KMS-11 (cell line): ENCODE results near the gene CLSTN1.

Experiments used
- H2AFZ ChIP-seq: fragments of 200-600 bp; sonication (generic); 2 replicates; pipeline ENCODE4 v1.6.1; 2016; ENCODE audit warnings: antibody characterized with exemption, mixed run types, low read depth
- H3K27ac ChIP-seq: fragments of 200-600 bp; sonication (generic); 2 replicates; pipeline ENCODE4 v1.6.1; 2016; ENCODE audit warnings: mild to moderate bottlenecking, mixed run types
- H3K27me3 ChIP-seq: fragments of 200-600 bp; sonication (generic); 2 replicates; pipeline ENCODE4 v1.6.1; 2017; ENCODE audit warnings: mild to moderate bottlenecking, low read depth, mixed run types, moderate library complexity; ENCODE audit not compliant: insufficient read depth
- H3K36me3 ChIP-seq: fragments of 200-600 bp; sonication (generic); 2 replicates; pipeline ENCODE4 v1.6.1; 2017; ENCODE audit warnings: mild to moderate bottlenecking, mixed run types; ENCODE audit not compliant: insufficient read depth
- H3K4me1 ChIP-seq: fragments of 200-600 bp; sonication (generic); 2 replicates; pipeline ENCODE4 v1.6.1; 2016; ENCODE audit warnings: mild to moderate bottlenecking, low read depth, mixed run types; ENCODE audit not compliant: poor library complexity, severe bottlenecking
- H3K4me2 ChIP-seq: fragments of 200-600 bp; sonication (generic); 2 replicates; pipeline ENCODE4 v1.7.0; 2016; ENCODE audit warnings: mild to moderate bottlenecking, mixed run types
- H3K4me3 ChIP-seq: fragments of 200-600 bp; sonication (generic); IDR thresholded peaks from 2 replicates; pipeline ENCODE4 v1.6.1; 2017; ENCODE audit warnings: low read depth, low read length, mixed read lengths; ENCODE audit not compliant: insufficient read depth
- H3K79me2 ChIP-seq: fragments of 200-600 bp; sonication (generic); 2 replicates; pipeline ENCODE4 v1.6.1; 2016; ENCODE audit warnings: low read depth, mixed run types; ENCODE audit not compliant: insufficient read depth
- H3K9ac ChIP-seq: fragments of 200-600 bp; sonication (generic); 2 replicates; pipeline ENCODE4 v1.6.1; 2016; ENCODE audit warnings: mild to moderate bottlenecking, mixed run types
- H4K20me1 ChIP-seq: fragments of 200-600 bp; sonication (generic); 2 replicates; pipeline ENCODE4 v1.6.1; 2016; ENCODE audit warnings: mild to moderate bottlenecking, mixed run types; ENCODE audit not compliant: insufficient read depth
- TF ChIP-seq, protein P1 (sequence below): fragments of 200-600 bp; sonication (generic); conservative IDR thresholded peaks from 2 replicates; pipeline ENCODE4 v1.6.1; 2017; ENCODE audit warnings: low read depth, mild to moderate bottlenecking, antibody characterized with exemption, low read length, moderate library complexity, mixed read lengths

CLSTN1 gene

GRCh38 chr1:9840176-9840575, 16.4 kb upstream of the CLSTN1 start:
- Histone ChIP-seq H3K4me3 (no peak overlapping the region), H3K9ac (no peak overlapping the region), H4K20me1 (no peaks in the 10 kb centered on the region), H3K4me2 (no peak overlapping the region), H3K79me2 (no peaks in the 10 kb centered on the region), H3K4me1 (no peaks in the 10 kb centered on the region), H3K27me3 (no peaks in the 10 kb centered on the region; the same call in 1 of the 2 replicates), H3K27ac (no peak overlapping the region), H2AFZ (no peak overlapping the region), H3K36me3 (no peaks in the 10 kb centered on the region)
- TF ChIP-seq, protein P1, sequence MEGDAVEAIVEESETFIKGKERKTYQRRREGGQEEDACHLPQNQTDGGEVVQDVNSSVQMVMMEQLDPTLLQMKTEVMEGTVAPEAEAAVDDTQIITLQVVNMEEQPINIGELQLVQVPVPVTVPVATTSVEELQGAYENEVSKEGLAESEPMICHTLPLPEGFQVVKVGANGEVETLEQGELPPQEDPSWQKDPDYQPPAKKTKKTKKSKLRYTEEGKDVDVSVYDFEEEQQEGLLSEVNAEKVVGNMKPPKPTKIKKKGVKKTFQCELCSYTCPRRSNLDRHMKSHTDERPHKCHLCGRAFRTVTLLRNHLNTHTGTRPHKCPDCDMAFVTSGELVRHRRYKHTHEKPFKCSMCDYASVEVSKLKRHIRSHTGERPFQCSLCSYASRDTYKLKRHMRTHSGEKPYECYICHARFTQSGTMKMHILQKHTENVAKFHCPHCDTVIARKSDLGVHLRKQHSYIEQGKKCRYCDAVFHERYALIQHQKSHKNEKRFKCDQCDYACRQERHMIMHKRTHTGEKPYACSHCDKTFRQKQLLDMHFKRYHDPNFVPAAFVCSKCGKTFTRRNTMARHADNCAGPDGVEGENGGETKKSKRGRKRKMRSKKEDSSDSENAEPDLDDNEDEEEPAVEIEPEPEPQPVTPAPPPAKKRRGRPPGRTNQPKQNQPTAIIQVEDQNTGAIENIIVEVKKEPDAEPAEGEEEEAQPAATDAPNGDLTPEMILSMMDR: no peak

- no peak overlapping the region for H3K4me3 ChIP-seq
- no peak overlapping the region for H3K4me2 ChIP-seq
- H2AFZ ChIP-seq: no peak overlapping the region
These were observed 15.2 kb upstream of the CLSTN1 start for GRCh38 chr1:9838946-9839345.

DNA sequence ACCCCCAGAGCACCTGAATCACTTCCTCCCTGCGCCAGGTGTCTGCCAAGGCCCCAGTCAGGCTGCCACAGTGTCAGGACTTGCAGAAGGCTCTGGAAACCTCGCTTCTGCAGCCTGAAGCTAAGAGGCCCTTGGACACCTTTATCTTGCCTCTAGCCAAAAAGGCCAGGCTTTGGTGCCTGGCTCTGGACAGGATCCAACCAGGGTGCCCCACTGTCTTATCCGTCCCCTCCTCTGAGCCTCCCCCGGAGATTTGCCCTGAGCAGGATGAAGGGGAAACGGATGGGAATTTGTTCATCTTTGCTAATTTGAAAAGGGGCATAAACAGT, 12.8 kb upstream of the CLSTN1 start:
- Histone ChIP-seq H3K4me2 (no peak overlapping the region), H3K27ac (no peak overlapping the region), H2AFZ (no peak overlapping the region), H3K4me1 (no peaks in the 10 kb centered on the region), H3K79me2 (no peaks in the 10 kb centered on the region), H3K27me3 (no peaks in the 10 kb centered on the region; the same call in 1 of the 2 replicates), H3K9ac (no peak overlapping the region), H3K4me3 (no peak overlapping the region), H4K20me1 (no peaks in the 10 kb centered on the region), H3K36me3 (no peaks in the 10 kb centered on the region)
- TF ChIP-seq, protein P1: no peak

More at GRCh38 chr1:9838946-9839345, 15.2 kb upstream of the CLSTN1 start:
- H3K9ac ChIP-seq: no peak overlapping the region
- H3K79me2 ChIP-seq: no peaks in the 10 kb centered on the region
- H3K27me3 ChIP-seq: no peaks in the 10 kb centered on the region; the same call in 1 of the 2 replicates
- H3K36me3 ChIP-seq: no peaks in the 10 kb centered on the region
- no peaks in the 10 kb centered on the region for H3K4me1 ChIP-seq
- H3K27ac ChIP-seq: no peak overlapping the region
- TF ChIP-seq, protein P1: no peak
- no peaks in the 10 kb centered on the region for H4K20me1 ChIP-seq

- Histone ChIP-seq H3K9ac (no peak overlapping the region), H4K20me1 (no peaks in the 10 kb centered on the region), H3K79me2 (no peaks in the 10 kb centered on the region), H3K36me3 (no peaks in the 10 kb centered on the region), H2AFZ (no peak overlapping the region; the same call in 1 of the 2 replicates), H3K4me1 (no peaks in the 10 kb centered on the region), H3K27ac (no peak overlapping the region), H3K4me3 (no peak overlapping the region), H3K4me2 (no peak overlapping the region), H3K27me3 (no peaks in the 10 kb centered on the region; the same call in 1 of the 2 replicates)
- TF ChIP-seq, protein P1: no peak
These were observed 12.2 kb upstream of the CLSTN1 start for GRCh38 chr1:9835758-9836631.
